Trophoblast cell (in vitro differentiated cells and primary cell): ENCODE results near the gene YIPF1.
"Not testable (repeated sequence)": the region's sequence is repeated elsewhere in the genome, so short reads cannot be mapped to it uniquely, and the experiment has no call there.

Experiments used
- DNase-seq, 2 donors: peaks; one replicate each; pipeline ENCODE4 v3.0.0-alpha.2; 2016
- H2AFZ ChIP-seq: 2 replicates; pipeline ENCODE4 v1.6.1; 2013; ENCODE audit warnings: low read length, moderate library complexity, mild to moderate bottlenecking; ENCODE audit not compliant: insufficient read depth, poor library complexity
- H2AK5ac ChIP-seq: 2 replicates; pipeline ENCODE4 v1.6.1; 2013; ENCODE audit warnings: mild to moderate bottlenecking, low read length
- H2BK120ac ChIP-seq: 2 replicates; pipeline ENCODE4 v1.6.1; 2013; ENCODE audit warnings: low read length, mild to moderate bottlenecking, moderate library complexity; ENCODE audit not compliant: insufficient read depth, poor library complexity
- H2BK12ac ChIP-seq: 2 replicates; pipeline ENCODE4 v1.6.1; 2013; ENCODE audit warnings: mild to moderate bottlenecking, low read length, moderate library complexity
- H2BK5ac ChIP-seq: 2 replicates; pipeline ENCODE4 v1.6.1; 2013; ENCODE audit warnings: low read length, low read depth, moderate library complexity, mild to moderate bottlenecking; ENCODE audit not compliant: poor library complexity
- H3K14ac ChIP-seq: 2 replicates; pipeline ENCODE4 v1.6.1; 2013; ENCODE audit warnings: mild to moderate bottlenecking, low read length
- H3K18ac ChIP-seq: 2 replicates; pipeline ENCODE4 v1.6.1; 2013; ENCODE audit warnings: mild to moderate bottlenecking, low read length
- H3K23ac ChIP-seq: 2 replicates; pipeline ENCODE4 v1.6.1; 2013; ENCODE audit warnings: low read length
- H3K27ac ChIP-seq: 2 replicates; pipeline ENCODE4 v1.5.1; 2013; ENCODE audit warnings: low read depth, mild to moderate bottlenecking, inconsistent platforms, low read length, moderate library complexity
- H3K27me3 ChIP-seq: 2 replicates; pipeline ENCODE4 v1.6.1; 2013; ENCODE audit warnings: inconsistent platforms, mild to moderate bottlenecking, low read length, moderate library complexity; ENCODE audit not compliant: insufficient read depth
- H3K36me3 ChIP-seq, 2 experiments: 1 replicate in 1 of 2; 2 replicates in 1 of 2; pipeline ENCODE4 v1.6.1; 2013; ENCODE audit warnings: low read length in 2 of 2, mild to moderate bottlenecking in 2 of 2, moderate library complexity in 1 of 2; ENCODE audit not compliant: insufficient read depth in 2 of 2, control insufficient read depth in 1 of 2
- H3K4ac ChIP-seq: 2 replicates; pipeline ENCODE4 v1.6.1; 2013; ENCODE audit warnings: low read depth, mild to moderate bottlenecking, low read length, moderate library complexity
- H3K4me1 ChIP-seq, 2 experiments: 1 replicate in 1 of 2; 2 replicates in 1 of 2; pipeline ENCODE4 v1.6.1; 2013; ENCODE audit warnings: low read length in 2 of 2, mild to moderate bottlenecking in 2 of 2, moderate library complexity in 1 of 2; ENCODE audit not compliant: insufficient read depth in 2 of 2, control insufficient read depth in 1 of 2
- H3K4me2 ChIP-seq: 2 replicates; pipeline ENCODE4 v1.6.1; 2013; ENCODE audit warnings: inconsistent platforms, mild to moderate bottlenecking, low read length, moderate library complexity
- H3K4me3 ChIP-seq: 2 replicates; pipeline ENCODE4 v1.5.1; 2013; ENCODE audit warnings: mild to moderate bottlenecking, low read depth, low read length, inconsistent platforms
- H3K79me1 ChIP-seq: one replicate; pipeline ENCODE4 v1.6.1; 2013; ENCODE audit warnings: low read length
- H3K79me2 ChIP-seq: 2 replicates; pipeline ENCODE4 v1.6.1; 2013; ENCODE audit warnings: low read length, mild to moderate bottlenecking; ENCODE audit not compliant: control insufficient read depth, insufficient read depth, poor library complexity
- H3K9ac ChIP-seq: 2 replicates; pipeline ENCODE4 v1.6.1; 2013; ENCODE audit warnings: mild to moderate bottlenecking, low read length
- H3K9me3 ChIP-seq: 2 replicates; pipeline ENCODE4 v1.6.1; 2013; ENCODE audit warnings: low read depth, mild to moderate bottlenecking, control low read depth, inconsistent platforms, low read length; ENCODE audit not compliant: insufficient read depth
- H4K12ac ChIP-seq: 2 replicates; pipeline ENCODE4 v1.6.1; 2013; ENCODE audit warnings: low read depth, mild to moderate bottlenecking, low read length, moderate library complexity
- H4K8ac ChIP-seq: 2 replicates; pipeline ENCODE4 v1.6.1; 2013; ENCODE audit warnings: low read depth, mild to moderate bottlenecking, low read length, moderate library complexity
- H4K91ac ChIP-seq: one replicate; pipeline ENCODE4 v1.6.1; 2013; ENCODE audit warnings: low read depth, mild to moderate bottlenecking, low read length, moderate library complexity
- WGBS: extraction: QIAGEN DNeasy Blood & Tissue Kit; methylation state at CpG from one replicate; pipeline ENCODE4 v1.1.7; 2013; ENCODE audit warnings: missing lambda C conversion rate; ENCODE audit not compliant: insufficient read length, insufficient coverage; ENCODE audit errors: extremely low coverage; 5-methylcytosine and 5-hydroxymethylcytosine counted together

The YIPF1 gene

DNA sequence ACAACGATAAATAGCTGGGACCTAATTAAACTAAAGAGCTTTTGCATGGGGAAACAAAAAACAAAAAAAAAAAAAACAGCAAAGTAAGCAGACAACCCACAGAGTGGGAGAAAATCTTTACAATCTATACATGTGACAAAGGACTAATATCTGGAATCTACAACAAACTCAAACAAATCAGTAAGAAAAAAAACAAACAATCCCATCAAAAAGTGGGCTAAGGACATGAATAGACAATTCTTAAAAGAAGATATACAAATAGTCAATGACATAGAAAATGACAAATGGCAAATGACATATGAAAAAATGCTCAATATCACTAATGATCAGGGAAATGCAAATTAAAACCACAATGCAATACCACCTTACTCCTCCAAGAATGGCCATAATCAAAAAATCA, 73.0 kb downstream of the YIPF1 start:
- H2AFZ ChIP-seq, H3K9ac ChIP-seq, H2BK12ac ChIP-seq, H3K9me3 ChIP-seq, H3K14ac ChIP-seq, H3K79me1 ChIP-seq, H3K27ac ChIP-seq, H3K4me1 ChIP-seq, H3K4me2 ChIP-seq, H3K4ac ChIP-seq, H3K27me3 ChIP-seq, H3K23ac ChIP-seq, H3K79me2 ChIP-seq, H3K18ac ChIP-seq, H3K36me3 ChIP-seq, H3K4me3 ChIP-seq, H2BK120ac ChIP-seq, H4K91ac ChIP-seq, DNase-seq, H4K8ac ChIP-seq, H4K12ac ChIP-seq, H2AK5ac ChIP-seq, H2BK5ac ChIP-seq: not testable (repeated sequence)
- WGBS = no CpG with 5 or more reads among the region's 1 CpG

DNA sequence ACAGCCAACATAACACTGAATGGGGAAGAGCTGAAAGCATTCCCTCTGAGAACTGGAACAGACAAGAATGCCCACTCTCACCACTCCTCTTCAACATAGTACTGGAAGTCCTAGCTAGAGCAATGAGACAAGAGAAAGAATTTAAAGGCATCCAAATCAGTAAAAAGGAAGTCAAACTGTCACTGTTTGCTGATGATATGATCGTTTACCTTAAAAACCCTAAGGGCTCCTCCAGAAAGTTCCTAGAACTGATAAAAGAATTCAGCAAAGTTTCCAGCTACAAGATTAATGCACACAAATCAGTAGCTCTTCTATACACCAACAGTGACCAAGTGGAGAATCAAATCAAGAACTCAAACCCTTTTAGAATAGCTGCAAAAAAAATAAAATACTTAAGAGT, 74.1 kb downstream of the YIPF1 start:
- H3K27me3 ChIP-seq, H3K79me1 ChIP-seq, DNase-seq, H2AFZ ChIP-seq, H3K4me2 ChIP-seq, H2AK5ac ChIP-seq, H2BK12ac ChIP-seq, H4K8ac ChIP-seq, H3K79me2 ChIP-seq, H3K4me3 ChIP-seq, H2BK120ac ChIP-seq, H3K9ac ChIP-seq, H4K91ac ChIP-seq, H3K18ac ChIP-seq, H3K14ac ChIP-seq, H3K9me3 ChIP-seq, H3K36me3 ChIP-seq, H2BK5ac ChIP-seq, H3K4ac ChIP-seq, H4K12ac ChIP-seq, H3K4me1 ChIP-seq, H3K27ac ChIP-seq, H3K23ac ChIP-seq: not testable (repeated sequence)
- WGBS = no CpG with 5 or more reads among the region's 1 CpG

DNA sequence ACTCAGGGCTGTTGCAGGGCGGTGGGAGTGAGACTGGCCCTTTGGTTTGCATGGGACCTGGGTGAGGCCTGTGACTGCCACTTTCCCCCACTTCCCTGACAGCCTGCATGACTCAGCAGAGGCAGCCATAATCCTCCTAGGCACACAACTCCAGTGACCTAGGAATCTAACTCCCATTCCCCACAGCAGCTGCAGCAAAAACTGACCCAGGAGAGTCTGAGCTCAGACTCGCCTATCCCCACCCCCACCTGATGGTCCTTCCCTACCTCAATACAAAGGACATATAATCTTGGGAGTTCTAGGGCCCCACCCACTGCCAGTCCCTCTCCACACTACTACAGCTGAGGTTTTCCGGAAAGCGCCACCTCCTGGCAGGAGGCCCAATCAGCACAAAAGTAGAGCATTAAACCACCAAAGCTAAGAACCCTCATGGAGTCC, 78.2 kb downstream of the YIPF1 start:
- Histone ChIP-seq H3K9ac (no peak overlapping the region), H3K4me2 (no peak overlapping the region), H3K18ac (no peak overlapping the region), H2BK5ac (no peak overlapping the region), H3K4me3 (no peak overlapping the region), H4K91ac (no peak overlapping the region), H3K4ac (no peak overlapping the region), H3K27ac (no peak overlapping the region), H4K8ac (peak overlapping the region; percentile 44), H3K14ac (no peak overlapping the region), H2AK5ac (no peak overlapping the region), H2BK12ac (no peak overlapping the region), H3K27me3 (no peaks in the 10 kb centered on the region), H3K23ac (no peak overlapping the region), H2BK120ac (no peak overlapping the region), H3K79me1 (no peaks in the 10 kb centered on the region), H2AFZ (no peak overlapping the region), H3K4me1 (peaks cover 3 to 6% of the 10 kb centered on the region in 2 experiments), H3K9me3 (no peaks in the 10 kb centered on the region), H4K12ac (no peak overlapping the region), H3K79me2 (no peaks in the 10 kb centered on the region), H3K36me3 (peaks cover 0 to 9% of the 10 kb centered on the region in 2 experiments)
- WGBS = no CpG with 5 or more reads among the region's 4 CpGs
- DNase-seq = peak in 1 of 2 donors; percentile 4

GRCh38 chr1:53810497-53810896, 79.1 kb downstream of the YIPF1 start:
- H3K18ac ChIP-seq = no peak overlapping the region
- H3K4me3 ChIP-seq = no peak overlapping the region
- no peak overlapping the region for H3K27ac ChIP-seq
- no peak overlapping the region for H2AK5ac ChIP-seq
- H2BK12ac ChIP-seq = no peak overlapping the region
- no peak overlapping the region for H4K8ac ChIP-seq
- no peak overlapping the region for H2AFZ ChIP-seq
- no peak overlapping the region for H2BK5ac ChIP-seq
- no peaks in the 10 kb centered on the region for H3K79me2 ChIP-seq
- H3K9ac ChIP-seq = no peak overlapping the region
- H3K9me3 ChIP-seq = no peaks in the 10 kb centered on the region
- no peak overlapping the region for H3K23ac ChIP-seq
- H3K4me2 ChIP-seq = no peak overlapping the region
- H3K36me3 ChIP-seq = peaks cover 0 to 9% of the 10 kb centered on the region in 2 experiments
- H4K12ac ChIP-seq = no peak overlapping the region
- peaks cover 3 to 6% of the 10 kb centered on the region in 2 experiments for H3K4me1 ChIP-seq
- no peak overlapping the region for H4K91ac ChIP-seq
- H3K79me1 ChIP-seq = no peaks in the 10 kb centered on the region
- H3K27me3 ChIP-seq = no peaks in the 10 kb centered on the region
- H3K14ac ChIP-seq = no peak overlapping the region
- no peak overlapping the region for H3K4ac ChIP-seq
- no peak overlapping the region for H2BK120ac ChIP-seq
- no peak for DNase-seq
- WGBS = no CpG with 5 or more reads among the region's 2 CpGs
